Measurements from ENCODE around the gene POLE4. TPM values are rescaled to one million over a fixed set of nuclear protein-coding genes. Genes with fewer than 3 reads are reported as not detected.

The POLE4 gene
- total and polyA plus RNA-seq, 2 donors (not counting 1 experiment from before 2014, with no cell fraction given) = 23.3 to 53.3 TPM

GRCh38 chr2:74954500-74954874, 4.0 kb upstream of the POLE4 start:
- H3K4me3 Mint-ChIP-seq = no peak overlapping the region
- H3K4me1 ChIP-seq (ENCODE audit: control insufficient read depth in 2 of 2, insufficient read depth in 2 of 2, low read length in 2 of 2) = peaks cover 14 to 21% of the 10 kb centered on the region in 2 donors

GRCh38 chr2:74957886-74958273, 563 bp upstream of the POLE4 start:
- H3K4me2 ChIP-seq (replicated peaks; ENCODE audit: low read depth, low read length, poor library complexity, severe bottlenecking) = peak overlapping the region; percentile 77
- peak overlapping the region; percentile 91 for H3K27ac Mint-ChIP-seq
- intact Hi-C loops (cut with micrococcal nuclease) = loop anchor here (1.0 to 5.0 kb wide), 4 partner anchors 123 to 1726 kb away; partner anchors contain the start of genes CCT7, HK2, PRADC1 and SEMA4F
- WGBS (ENCODE audit: insufficient coverage) = 61% methylated on average over 3 of the region's 4 CpGs
- peaks cover 78% of the 10 kb centered on the region for H3K4me1 Mint-ChIP-seq
- no peaks in the 10 kb centered on the region for H4K20me1 ChIP-seq (ENCODE audit: control insufficient read depth, insufficient read depth, low read length, poor library complexity, severe bottlenecking)
- no peaks in the 10 kb centered on the region for H3K27me3 Mint-ChIP-seq
- no peak for DNase-seq
- H3K9me3 ChIP-seq (ENCODE audit: control extremely low read depth in 1 of 3, control insufficient read depth in 2 of 3, insufficient read depth in 1 of 3, low read length in 2 of 3) = peaks cover 0 to 13% (median 2%) of the 10 kb centered on the region in 3 donors
- H3K9ac ChIP-seq (ENCODE audit: low read length) = peak overlapping the region; percentile 79
- no peak for ATAC-seq (ENCODE audit: low read depth)
- H3K4me3 ChIP-seq (ENCODE audit: control extremely low read depth in 1 of 5, extremely low read depth in 1 of 5, insufficient read depth in 1 of 5, low read depth in 2 of 5, low read length in 4 of 5) = peak overlapping the region in 4 of 5 experiments; percentile 65 to 80 (median 71)
- TF ChIP-seq CTCF (IDR thresholded peaks at IDR 0.05) (no peak), EZH2 (IDR thresholded peaks at IDR 0.05; ENCODE audit: borderline replicate concordance, insufficient read depth, low read depth, low read length, poor library complexity, severe bottlenecking) (no peak)
- no peaks in the 10 kb centered on the region for H3K27me3 ChIP-seq (replicated peaks in 1 of 4; ENCODE audit: control extremely low read depth in 1 of 4, control insufficient read depth in 3 of 4, insufficient read depth in 4 of 4, low read length in 3 of 4)
- H3K4me3 Mint-ChIP-seq = peak overlapping the region; percentile 88
- H3K36me3 ChIP-seq (replicated peaks in 1 of 2; ENCODE audit: control extremely low read depth in 1 of 2, control insufficient read depth in 1 of 2, extremely low read depth in 1 of 2, insufficient read depth in 2 of 2, low read length in 1 of 2) = peaks cover 12 to 13% of the 10 kb centered on the region in 2 experiments
- H3K4me1 ChIP-seq (ENCODE audit: control insufficient read depth in 2 of 2, insufficient read depth in 2 of 2, low read length in 2 of 2) = peaks cover 6 to 17% of the 10 kb centered on the region in 2 donors
- H3K27ac ChIP-seq (ENCODE audit: low read length in 2 of 2) = peak overlapping the region; percentile 64 to 83
- no peaks in the 10 kb centered on the region for H3K79me2 ChIP-seq (ENCODE audit: control insufficient read depth, insufficient read depth, low read length)
- peaks cover 6% of the 10 kb centered on the region for H3K9me3 Mint-ChIP-seq (ENCODE audit: insufficient read depth)
- POLR2A ChIA-PET = no interaction called here
- H2AFZ ChIP-seq (ENCODE audit: insufficient read depth, low read depth, low read length, poor library complexity, severe bottlenecking) = peak overlapping the region; percentile 84
- CTCF ChIA-PET = interaction anchor here (1.2 kb wide), 1 partner anchor 13 kb away, joined by 3 read pairs; no protein-coding TSS in a partner anchor

More at GRCh38 chr2:74954500-74954874, 4.0 kb upstream of the POLE4 start:
- Histone ChIP-seq H3K27me3 (replicated peaks in 1 of 4; ENCODE audit: control extremely low read depth in 1 of 4, control insufficient read depth in 3 of 4, insufficient read depth in 4 of 4, low read length in 3 of 4) (no peaks in the 10 kb centered on the region), H4K20me1 (ENCODE audit: control insufficient read depth, insufficient read depth, low read length, poor library complexity, severe bottlenecking) (no peaks in the 10 kb centered on the region), H3K79me2 (ENCODE audit: control insufficient read depth, insufficient read depth, low read length) (no peaks in the 10 kb centered on the region), H3K4me3 (ENCODE audit: control extremely low read depth in 1 of 5, extremely low read depth in 1 of 5, insufficient read depth in 1 of 5, low read depth in 2 of 5, low read length in 4 of 5) (no peak overlapping the region), H2AFZ (ENCODE audit: insufficient read depth, low read depth, low read length, poor library complexity, severe bottlenecking) (peak overlapping the region; percentile 35), H3K27ac (ENCODE audit: low read length in 2 of 2) (peak overlapping the region in 1 of 2 donors; percentile 8), H3K4me2 (replicated peaks; ENCODE audit: low read depth, low read length, poor library complexity, severe bottlenecking) (no peak overlapping the region), H3K36me3 (replicated peaks in 1 of 2; ENCODE audit: control extremely low read depth in 1 of 2, control insufficient read depth in 1 of 2, extremely low read depth in 1 of 2, insufficient read depth in 2 of 2, low read length in 1 of 2) (no peaks in the 10 kb centered on the region), H3K9ac (ENCODE audit: low read length) (no peak overlapping the region), H3K9me3 (ENCODE audit: control extremely low read depth in 1 of 3, control insufficient read depth in 2 of 3, insufficient read depth in 1 of 3, low read length in 2 of 3) (peaks cover 1 to 27% (median 19%) of the 10 kb centered on the region in 3 donors)
- peak overlapping the region; percentile 54 for H3K27ac Mint-ChIP-seq
- H3K4me1 Mint-ChIP-seq = peaks cover 81% of the 10 kb centered on the region
- POLR2A ChIA-PET = no interaction called here
- no peak for DNase-seq
- intact Hi-C loops (cut with micrococcal nuclease) = no loop called here
- TF ChIP-seq CTCF (IDR thresholded peaks at IDR 0.05) (no peak), EZH2 (IDR thresholded peaks at IDR 0.05; ENCODE audit: borderline replicate concordance, insufficient read depth, low read depth, low read length, poor library complexity, severe bottlenecking) (no peak)
- H3K9me3 Mint-ChIP-seq (ENCODE audit: insufficient read depth) = peaks cover 22% of the 10 kb centered on the region
- WGBS (ENCODE audit: insufficient coverage) = 95% methylated on average over 3 of the region's 4 CpGs
- no peaks in the 10 kb centered on the region for H3K27me3 Mint-ChIP-seq
- CTCF ChIA-PET = no interaction called here
- no peak for ATAC-seq (ENCODE audit: low read depth)

All from B cell (primary cell).